DMS53 treated with DMSO at 0.1 percent for 48 hours (cell line): ENCODE results near the gene MDH1.

Source experiments
- DNase-seq: peaks from one replicate; lab custom pipeline; 2025; ENCODE audit not compliant: unreplicated experiment; lab: John Stamatoyannopoulos, UW

Gene MDH1

GRCh38 chr2:63628403-63628942 lies 39.7 kb downstream of the MDH1 start:
- no peak for DNase-seq

- no peak for DNase-seq
These were observed 42.7 kb downstream of the MDH1 start for GRCh38 chr2:63631501-63631900.

- no peak for DNase-seq
These were observed 43.6 kb downstream of the MDH1 start for GRCh38 chr2:63632382-63632781.

- no peak for DNase-seq
These were observed 50.6 kb downstream of the MDH1 start for GRCh38 chr2:63639344-63639743.

- no peak for DNase-seq
These were observed 54.2 kb downstream of the MDH1 start for GRCh38 chr2:63642946-63643345.

GRCh38 chr2:63643486-63643885 lies 54.7 kb downstream of the MDH1 start:
- no peak for DNase-seq

GRCh38 chr2:63648632-63649031 lies 59.9 kb downstream of the MDH1 start:
- no peak for DNase-seq

- no peak for DNase-seq
These were observed 61.1 kb downstream of the MDH1 start for GRCh38 chr2:63649829-63650228.

GRCh38 chr2:63650756-63651155 lies 62.0 kb downstream of the MDH1 start:
- no peak for DNase-seq

GRCh38 chr2:63651356-63651755 lies 62.6 kb downstream of the MDH1 start:
- DNase-seq = no peak

GRCh38 chr2:63651861-63652651 lies 63.3 kb downstream of the MDH1 start:
- no peak for DNase-seq

- DNase-seq = no peak
These were observed 63.9 kb downstream of the MDH1 start for GRCh38 chr2:63652652-63652985.

- DNase-seq = no peak
These were observed 66.2 kb downstream of the MDH1 start for GRCh38 chr2:63654959-63655358.
